ENCODE measurements around the gene IDI1.

- TF ChIP-seq CTCF (IDR thresholded peaks at IDR 0.05; ENCODE audit: insufficient read depth, low read length), result no peak
- TF ChIP-seq POLR2AphosphoS5 (IDR thresholded peaks at IDR 0.05; ENCODE audit: low read depth), result no peak
These were observed 58.1 kb downstream of the IDI1 start for GRCh38 chr10:990808-991207.

All from HL-60 (cell line).